Measurements from ENCODE around the gene POLD3.

POLD3 gene

DNA sequence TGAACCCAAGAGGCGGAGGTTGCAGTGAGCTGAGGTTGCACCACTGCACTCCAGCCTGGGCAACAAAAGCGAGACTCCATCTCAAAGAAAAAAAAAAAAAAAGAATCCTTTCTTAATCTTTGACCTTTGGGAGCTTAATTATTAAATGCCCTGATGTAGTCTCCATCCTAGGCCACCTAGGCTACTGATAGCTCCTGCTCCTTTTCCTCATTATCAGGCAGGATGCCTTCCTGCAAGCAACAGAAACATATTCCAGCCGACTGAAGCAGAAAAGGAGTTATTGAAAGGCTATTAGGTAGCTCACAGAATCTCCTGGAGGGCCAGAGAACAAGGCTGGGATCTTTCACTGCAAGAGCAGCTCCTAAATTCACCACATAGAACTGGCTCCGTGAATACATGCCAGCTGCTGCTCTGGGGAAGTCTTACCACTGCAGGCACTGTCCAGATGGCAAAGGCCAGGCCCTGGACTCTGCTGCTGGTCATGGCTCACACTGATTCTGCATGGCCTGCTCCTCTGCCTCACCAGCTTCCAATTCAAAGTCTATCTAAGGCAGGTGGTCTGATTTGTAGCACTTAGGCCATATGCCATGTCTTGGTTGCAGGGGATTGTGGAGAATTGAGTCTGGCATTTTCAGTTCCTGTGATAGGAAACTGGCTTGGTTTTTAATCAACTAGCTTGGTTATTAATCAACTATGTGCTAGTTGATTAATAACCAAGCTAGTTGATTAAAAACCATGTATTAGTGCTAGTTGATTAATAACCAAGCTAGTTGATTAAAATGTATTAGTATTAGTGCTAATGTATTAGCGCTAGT lies 26.0 kb upstream of the POLD3 start:
- peaks cover 6 to 8% of the 10 kb centered on the region in 2 donors for H3K4me1 ChIP-seq (ENCODE audit: control insufficient read depth in 2 of 2, insufficient read depth in 2 of 2, low read length in 2 of 2)
- H3K27ac ChIP-seq (ENCODE audit: low read depth in 2 of 2, low read length in 2 of 2) = no peak overlapping the region
- H3K27me3 ChIP-seq (ENCODE audit: control insufficient read depth in 2 of 2, insufficient read depth in 2 of 2, low read length in 2 of 2) = no peaks in the 10 kb centered on the region
- no peaks in the 10 kb centered on the region for H3K36me3 ChIP-seq (ENCODE audit: control insufficient read depth in 2 of 2, insufficient read depth in 2 of 2, low read length in 2 of 2)
- no peak overlapping the region for H3K9ac ChIP-seq (ENCODE audit: low read depth in 1 of 2, low read length in 2 of 2)
- no peak overlapping the region for H3K4me3 ChIP-seq (ENCODE audit: low read length in 2 of 2)
- no peaks in the 10 kb centered on the region for H3K9me3 ChIP-seq (ENCODE audit: control insufficient read depth in 2 of 2, low read length in 2 of 2)

GRCh38 chr11:74568028-74568427 lies 24.4 kb upstream of the POLD3 start:
- H3K9ac ChIP-seq (ENCODE audit: low read depth in 1 of 2, low read length in 2 of 2) = no peak overlapping the region
- H3K27ac ChIP-seq (ENCODE audit: low read depth in 2 of 2, low read length in 2 of 2) = no peak overlapping the region
- no peak overlapping the region for H3K4me3 ChIP-seq (ENCODE audit: low read length in 2 of 2)
- H3K9me3 ChIP-seq (ENCODE audit: control insufficient read depth in 2 of 2, low read length in 2 of 2) = no peaks in the 10 kb centered on the region
- H3K36me3 ChIP-seq (ENCODE audit: control insufficient read depth in 2 of 2, insufficient read depth in 2 of 2, low read length in 2 of 2) = no peaks in the 10 kb centered on the region
- H3K27me3 ChIP-seq (ENCODE audit: control insufficient read depth in 2 of 2, insufficient read depth in 2 of 2, low read length in 2 of 2) = no peaks in the 10 kb centered on the region
- peaks cover 12 to 20% of the 10 kb centered on the region in 2 donors for H3K4me1 ChIP-seq (ENCODE audit: control insufficient read depth in 2 of 2, insufficient read depth in 2 of 2, low read length in 2 of 2)

DNA sequence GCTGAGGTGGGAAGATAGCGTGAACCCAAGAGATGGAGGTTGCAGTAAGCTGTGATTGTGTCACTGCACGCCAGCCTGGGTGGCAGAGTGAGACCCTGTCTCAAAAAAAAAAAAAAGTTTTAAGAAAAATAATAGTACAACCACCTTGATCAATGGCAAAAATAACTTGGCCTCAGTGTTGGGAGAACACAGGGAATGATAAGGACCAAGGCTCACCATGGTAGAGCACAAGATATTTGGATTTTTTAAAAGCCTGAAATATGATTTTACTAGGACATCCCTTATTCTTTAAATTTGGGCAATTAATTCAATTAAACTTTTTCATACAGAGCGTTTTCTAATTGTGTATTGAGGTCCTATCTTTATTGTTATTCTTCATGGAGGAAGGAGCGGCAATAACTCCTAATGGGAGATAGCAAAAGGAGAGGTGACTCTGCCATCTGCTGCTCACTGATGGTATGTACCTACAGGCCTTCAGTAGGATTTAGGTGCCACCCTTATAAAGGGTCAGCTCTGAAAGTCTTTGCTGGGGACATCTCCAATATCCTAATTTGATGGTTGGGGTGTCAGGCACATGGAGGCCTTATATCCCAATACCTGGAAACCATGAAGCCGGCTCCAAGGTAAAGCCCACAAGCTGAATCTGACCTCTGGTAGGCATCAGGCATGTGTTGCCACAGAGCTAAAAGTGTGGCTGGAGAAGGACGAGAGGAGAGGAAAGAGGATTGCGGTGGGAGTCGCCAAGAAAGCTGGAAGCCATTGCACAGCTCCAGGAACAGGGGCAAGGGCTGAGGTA lies 21.9 kb upstream of the POLD3 start:
- no peaks in the 10 kb centered on the region for H3K9me3 ChIP-seq (ENCODE audit: control insufficient read depth in 2 of 2, low read length in 2 of 2)
- no peaks in the 10 kb centered on the region for H3K27me3 ChIP-seq (ENCODE audit: control insufficient read depth in 2 of 2, insufficient read depth in 2 of 2, low read length in 2 of 2)
- peaks cover 16 to 24% of the 10 kb centered on the region in 2 donors for H3K4me1 ChIP-seq (ENCODE audit: control insufficient read depth in 2 of 2, insufficient read depth in 2 of 2, low read length in 2 of 2)
- H3K9ac ChIP-seq (ENCODE audit: low read depth in 1 of 2, low read length in 2 of 2) = peak overlapping the region in 1 of 2 donors; percentile 6
- H3K36me3 ChIP-seq (ENCODE audit: control insufficient read depth in 2 of 2, insufficient read depth in 2 of 2, low read length in 2 of 2) = no peaks in the 10 kb centered on the region
- peak overlapping the region; percentile 52 to 86 for H3K27ac ChIP-seq (ENCODE audit: low read depth in 2 of 2, low read length in 2 of 2)
- H3K4me3 ChIP-seq (ENCODE audit: low read length in 2 of 2) = no peak overlapping the region

- Histone ChIP-seq H3K9me3 (ENCODE audit: control insufficient read depth in 2 of 2, low read length in 2 of 2) (no peaks in the 10 kb centered on the region), H3K36me3 (ENCODE audit: control insufficient read depth in 2 of 2, insufficient read depth in 2 of 2, low read length in 2 of 2) (no peaks in the 10 kb centered on the region), H3K27me3 (ENCODE audit: control insufficient read depth in 2 of 2, insufficient read depth in 2 of 2, low read length in 2 of 2) (no peaks in the 10 kb centered on the region), H3K9ac (ENCODE audit: low read depth in 1 of 2, low read length in 2 of 2) (no peak overlapping the region), H3K4me1 (ENCODE audit: control insufficient read depth in 2 of 2, insufficient read depth in 2 of 2, low read length in 2 of 2) (peaks cover 16 to 24% of the 10 kb centered on the region in 2 donors), H3K4me3 (ENCODE audit: low read length in 2 of 2) (no peak overlapping the region), H3K27ac (ENCODE audit: low read depth in 2 of 2, low read length in 2 of 2) (peak overlapping the region; percentile 52 to 86)
These were observed 21.4 kb upstream of the POLD3 start for GRCh38 chr11:74571062-74571399.

- Histone ChIP-seq H3K9me3 (ENCODE audit: control insufficient read depth in 2 of 2, low read length in 2 of 2) (no peaks in the 10 kb centered on the region), H3K4me3 (ENCODE audit: low read length in 2 of 2) (no peak overlapping the region)
These were observed 20.0 kb upstream of the POLD3 start for GRCh38 chr11:74572349-74572748.

GRCh38 chr11:74574563-74574962 lies 17.8 kb upstream of the POLD3 start:
- Histone ChIP-seq H3K27me3 (ENCODE audit: control insufficient read depth in 2 of 2, insufficient read depth in 2 of 2, low read length in 2 of 2) (no peaks in the 10 kb centered on the region), H3K27ac (ENCODE audit: low read depth in 2 of 2, low read length in 2 of 2) (no peak overlapping the region), H3K9me3 (ENCODE audit: control insufficient read depth in 2 of 2, low read length in 2 of 2) (no peaks in the 10 kb centered on the region), H3K9ac (ENCODE audit: low read depth in 1 of 2, low read length in 2 of 2) (no peak overlapping the region), H3K36me3 (ENCODE audit: control insufficient read depth in 2 of 2, insufficient read depth in 2 of 2, low read length in 2 of 2) (no peaks in the 10 kb centered on the region), H3K4me3 (ENCODE audit: low read length in 2 of 2) (no peak overlapping the region), H3K4me1 (ENCODE audit: control insufficient read depth in 2 of 2, insufficient read depth in 2 of 2, low read length in 2 of 2) (peaks cover 17 to 27% of the 10 kb centered on the region in 2 donors)

More at GRCh38 chr11:74572349-74572748, 20.0 kb upstream of the POLD3 start:
- H3K9ac ChIP-seq (ENCODE audit: low read depth in 1 of 2, low read length in 2 of 2) = no peak overlapping the region
- H3K27ac ChIP-seq (ENCODE audit: low read depth in 2 of 2, low read length in 2 of 2) = peak overlapping the region; percentile 52 to 86
- peaks cover 16 to 24% of the 10 kb centered on the region in 2 donors for H3K4me1 ChIP-seq (ENCODE audit: control insufficient read depth in 2 of 2, insufficient read depth in 2 of 2, low read length in 2 of 2)
- no peaks in the 10 kb centered on the region for H3K36me3 ChIP-seq (ENCODE audit: control insufficient read depth in 2 of 2, insufficient read depth in 2 of 2, low read length in 2 of 2)
- H3K27me3 ChIP-seq (ENCODE audit: control insufficient read depth in 2 of 2, insufficient read depth in 2 of 2, low read length in 2 of 2) = no peaks in the 10 kb centered on the region

DNA sequence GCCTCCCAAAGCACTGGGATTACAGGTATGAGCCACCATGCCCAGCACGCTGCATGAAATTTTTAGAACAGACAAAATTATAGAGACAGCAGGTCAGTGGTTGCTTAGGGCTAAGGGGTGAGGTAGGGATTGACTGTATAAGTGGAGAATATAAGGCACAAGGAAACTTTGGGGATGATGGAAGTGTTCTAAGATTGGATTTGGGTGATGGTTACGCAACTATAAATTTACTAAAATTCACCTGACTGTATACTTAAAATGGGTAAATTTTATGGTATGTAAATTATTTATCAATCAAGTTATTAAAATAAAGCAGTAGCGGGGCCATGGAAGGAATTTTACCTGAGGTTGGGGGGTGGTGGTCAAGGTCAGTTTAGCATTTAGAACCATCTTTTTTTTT lies 16.4 kb upstream of the POLD3 start:
- Histone ChIP-seq H3K4me1 (ENCODE audit: control insufficient read depth in 2 of 2, insufficient read depth in 2 of 2, low read length in 2 of 2) (peaks cover 19 to 33% of the 10 kb centered on the region in 2 donors), H3K9ac (ENCODE audit: low read depth in 1 of 2, low read length in 2 of 2) (no peak overlapping the region), H3K4me3 (ENCODE audit: low read length in 2 of 2) (no peak overlapping the region), H3K27ac (ENCODE audit: low read depth in 2 of 2, low read length in 2 of 2) (no peak overlapping the region), H3K9me3 (ENCODE audit: control insufficient read depth in 2 of 2, low read length in 2 of 2) (no peaks in the 10 kb centered on the region), H3K36me3 (ENCODE audit: control insufficient read depth in 2 of 2, insufficient read depth in 2 of 2, low read length in 2 of 2) (no peaks in the 10 kb centered on the region), H3K27me3 (ENCODE audit: control insufficient read depth in 2 of 2, insufficient read depth in 2 of 2, low read length in 2 of 2) (no peaks in the 10 kb centered on the region)

GRCh38 chr11:74577181-74577580 lies 15.2 kb upstream of the POLD3 start:
- Histone ChIP-seq H3K9ac (ENCODE audit: low read depth in 1 of 2, low read length in 2 of 2) (no peak overlapping the region), H3K9me3 (ENCODE audit: control insufficient read depth in 2 of 2, low read length in 2 of 2) (no peaks in the 10 kb centered on the region), H3K4me3 (ENCODE audit: low read length in 2 of 2) (no peak overlapping the region), H3K27ac (ENCODE audit: low read depth in 2 of 2, low read length in 2 of 2) (no peak overlapping the region), H3K36me3 (ENCODE audit: control insufficient read depth in 2 of 2, insufficient read depth in 2 of 2, low read length in 2 of 2) (no peaks in the 10 kb centered on the region), H3K27me3 (ENCODE audit: control insufficient read depth in 2 of 2, insufficient read depth in 2 of 2, low read length in 2 of 2) (no peaks in the 10 kb centered on the region), H3K4me1 (ENCODE audit: control insufficient read depth in 2 of 2, insufficient read depth in 2 of 2, low read length in 2 of 2) (peaks cover 20 to 35% of the 10 kb centered on the region in 2 donors)

DNA sequence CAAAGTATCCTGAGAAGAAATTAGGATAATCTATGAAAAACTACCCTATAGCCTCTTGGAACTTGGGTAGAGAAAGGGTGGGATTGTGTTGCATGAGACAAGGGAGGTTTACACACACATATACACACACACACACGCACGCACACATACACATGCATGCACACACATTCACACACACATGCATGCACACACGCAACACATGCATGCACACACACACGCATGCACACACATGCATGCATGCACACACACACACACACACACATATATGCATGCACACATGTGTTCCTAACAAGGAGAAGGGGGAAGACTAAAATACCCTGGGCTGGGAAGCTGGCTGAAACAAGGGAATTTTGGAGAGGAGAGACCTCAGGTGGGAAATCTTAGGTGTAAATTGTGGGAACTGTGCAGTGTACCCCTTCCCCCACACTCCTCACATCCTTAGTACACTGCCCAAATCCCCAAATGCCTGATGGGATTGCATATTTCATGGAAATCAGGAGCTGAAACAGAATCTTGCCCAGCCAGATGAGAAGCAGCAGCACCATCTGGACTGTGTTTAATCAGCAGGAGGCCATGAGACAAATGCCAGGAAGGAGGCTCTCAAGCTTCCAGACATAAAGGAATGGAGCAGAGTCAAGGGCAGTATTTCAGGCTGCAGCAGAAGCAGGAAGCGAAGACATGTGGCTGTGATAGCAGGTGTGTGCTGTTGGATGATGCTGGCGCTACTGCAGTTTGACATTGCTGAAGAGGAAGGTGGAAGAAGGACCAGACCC lies 14.6 kb upstream of the POLD3 start:
- no peak overlapping the region for H3K27ac ChIP-seq (ENCODE audit: low read depth in 2 of 2, low read length in 2 of 2)
- no peaks in the 10 kb centered on the region for H3K27me3 ChIP-seq (ENCODE audit: control insufficient read depth in 2 of 2, insufficient read depth in 2 of 2, low read length in 2 of 2)
- no peaks in the 10 kb centered on the region for H3K36me3 ChIP-seq (ENCODE audit: control insufficient read depth in 2 of 2, insufficient read depth in 2 of 2, low read length in 2 of 2)
- H3K9ac ChIP-seq (ENCODE audit: low read depth in 1 of 2, low read length in 2 of 2) = no peak overlapping the region
- no peaks in the 10 kb centered on the region for H3K9me3 ChIP-seq (ENCODE audit: control insufficient read depth in 2 of 2, low read length in 2 of 2)
- H3K4me1 ChIP-seq (ENCODE audit: control insufficient read depth in 2 of 2, insufficient read depth in 2 of 2, low read length in 2 of 2) = peaks cover 21 to 36% of the 10 kb centered on the region in 2 donors
- H3K4me3 ChIP-seq (ENCODE audit: low read length in 2 of 2) = no peak overlapping the region

Data from mucosa of rectum (tissue), 2 donors.